GM23248 (cell line): ENCODE data around the gene ODC1.

ENCODE experiments used
- EZH2 ChIP-seq: fragments of 200-600 bp; sonication (generic); IDR thresholded peaks from 2 replicates; pipeline ENCODE4 v1.6.1; 2018; ENCODE audit warnings: antibody characterized with exemption, mild to moderate bottlenecking; ENCODE audit not compliant: insufficient read depth, poor library complexity, severe bottlenecking
- EZH2phosphoT487 ChIP-seq: fragments of 200-600 bp; sonication (generic); IDR thresholded peaks from 2 replicates; pipeline ENCODE4 v1.6.1; 2018; ENCODE audit warnings: antibody characterized with exemption, moderate library complexity, mild to moderate bottlenecking, low read depth; ENCODE audit not compliant: insufficient read depth

GRCh38 chr2:10447300-10447894, 730 bp downstream of the ODC1 start:
- TF ChIP-seq EZH2phosphoT487 (no peak), EZH2 (no peak)
